GM12801 (cell line): Measurements from ENCODE around the gene ZNF735.
"Not testable (repeated sequence)": the region's sequence is repeated elsewhere in the genome, so short reads cannot be mapped to it uniquely, and the experiment has no call there.

ENCODE experiments used
- CTCF ChIP-seq: IDR thresholded peaks from one replicate; pipeline ENCODE4 v1.5.1; 2011; ENCODE audit warnings: control low read depth; ENCODE audit not compliant: insufficient read length; ENCODE audit errors: extremely low read depth

Gene ZNF735

DNA sequence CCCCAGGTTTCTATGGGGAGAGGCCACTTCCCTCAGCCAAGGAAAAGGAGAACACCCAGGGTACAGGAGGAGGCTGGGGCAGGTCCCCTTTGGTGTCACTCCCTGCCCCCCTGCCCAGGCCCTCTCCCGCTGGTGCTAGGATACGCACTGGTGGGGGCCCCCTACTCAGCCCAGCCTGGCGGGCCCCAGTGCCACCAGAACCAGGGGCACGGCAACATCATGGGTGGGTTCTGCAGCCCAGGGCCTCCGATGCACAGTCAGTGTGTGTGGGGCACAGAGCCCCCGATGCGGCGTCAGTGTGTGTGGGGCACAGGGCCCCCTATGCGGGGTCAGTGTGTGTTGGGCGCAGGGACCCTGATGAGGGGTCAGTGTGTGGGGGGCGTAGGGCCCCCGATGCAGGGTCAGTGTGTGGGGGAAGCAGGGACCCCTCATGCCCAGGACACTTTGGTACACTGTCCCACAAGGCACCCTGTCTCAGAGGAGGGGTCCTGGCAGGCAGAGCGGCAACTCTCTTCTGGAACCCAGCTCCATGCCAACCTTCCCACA lies 23.1 kb upstream of the ZNF735 start:
- TF ChIP-seq CTCF: no peak

DNA sequence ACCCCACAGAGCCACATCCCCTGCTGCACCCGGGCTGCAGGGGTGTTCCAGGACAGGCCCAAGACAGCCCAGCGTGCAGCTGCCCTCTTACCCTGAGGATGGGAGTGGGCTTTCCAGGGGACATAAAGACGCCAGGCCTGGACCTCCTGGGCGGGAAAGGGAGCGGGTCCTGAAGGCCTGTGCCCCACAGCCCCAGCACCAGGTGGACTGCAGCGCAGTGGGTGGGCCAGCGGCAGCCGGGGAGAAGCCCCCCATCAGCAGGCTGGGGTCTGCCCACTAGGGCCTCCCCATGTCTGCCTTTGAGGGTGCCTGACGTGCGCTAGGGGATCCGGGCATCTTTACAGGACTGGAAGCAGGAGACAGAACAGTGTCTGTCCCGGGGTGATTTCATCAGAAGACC lies 22.6 kb upstream of the ZNF735 start:
- no peak for TF ChIP-seq CTCF

- no peak for TF ChIP-seq CTCF
These were observed 19.6 kb upstream of the ZNF735 start for GRCh38 chr7:64187408-64187807.

- TF ChIP-seq CTCF: no peak
These were observed 14.8 kb upstream of the ZNF735 start for GRCh38 chr7:64192148-64192704.

- TF ChIP-seq CTCF: no peak
These were observed 14.2 kb upstream of the ZNF735 start for GRCh38 chr7:64192775-64193174.

GRCh38 chr7:64223366-64223765 lies 16.4 kb downstream of the ZNF735 start:
- TF ChIP-seq CTCF: no peak

- TF ChIP-seq CTCF: not testable (repeated sequence)
These were observed 21.2 kb downstream of the ZNF735 start, which contains the start of gene ZNF679 for GRCh38 chr7:64228174-64228573. TSS of gene ZNF679 (plus strand) at chr7:64228474. CDS start at chr7:64249118, 20,644 bp downstream.
